Body of pancreas (tissue), 4 donors: ENCODE data around the gene ASPHD2. TPM values are rescaled to one million over a fixed set of nuclear protein-coding genes. Genes with fewer than 3 reads are reported as not detected.

ENCODE experiments used
- ATAC-seq: fragments of 150-250 bp; one replicate; pipeline ENCODE4 v1.9.1; 2016
- DNase-seq, 4 donors: peaks; one replicate each; pipeline ENCODE4 v3.0.0-alpha.2; 2019
- H3K27ac ChIP-seq, 4 donors: fragments of 200-600 bp; sonication (generic); 1 replicate in 3 of 4; 2 replicates in 1 of 4; pipeline versions ENCODE4 v1.5.1 to v1.6.1; 2016 to 2019; ENCODE audit warnings: mild to moderate bottlenecking in 1 of 4, mixed read lengths in 1 of 4, moderate library complexity in 1 of 4
- H3K27me3 ChIP-seq, 2 donors: fragments of 200-600 bp; sonication (generic); one replicate each; pipeline ENCODE4 v1.6.0; 2016; ENCODE audit warnings: mild to moderate bottlenecking in 1 of 2
- H3K36me3 ChIP-seq, 2 donors: fragments of 200-600 bp; sonication (generic); replicated peaks in 1 of 2; 2 replicates each; pipeline ENCODE4 v1.5.1; 2016; ENCODE audit warnings: low read depth in 2 of 2; ENCODE audit not compliant: insufficient read depth in 1 of 2
- H3K4me1 ChIP-seq: fragments of 200-600 bp; sonication (generic); one replicate; pipeline ENCODE4 v1.6.0; 2016
- H3K4me3 ChIP-seq, 2 donors: fragments of 200-600 bp; sonication (generic); 1 replicate in 1 of 2; 2 replicates in 1 of 2; pipeline ENCODE4 v1.5.1; 2016 to 2019
- H3K9me3 ChIP-seq, 3 donors: fragments of 200-600 bp; sonication (generic); 1 replicate in 2 of 3; 2 replicates in 1 of 3; pipeline ENCODE4 v1.5.1; 2016
- POLR2A ChIP-seq, 3 donors: fragments of 450-650 bp; IDR thresholded peaks; one replicate each; pipeline ENCODE4 v1.6.1; 2016; ENCODE audit warnings: antibody characterized with exemption in 3 of 3, mild to moderate bottlenecking in 2 of 3
- WGBS, 2 donors: methylation state at CpG; one replicate each; pipeline ENCODE4 v1.1.5; 2017; 5-methylcytosine and 5-hydroxymethylcytosine counted together
- intact Hi-C: fragments of 100-400 bp; cut with DNase I; formaldehyde crosslinking; loops from one replicate; pipeline ENCODE4 v1.15.1; 2023
- total RNA-seq, 2 donors: library from RNA; depleted of rRNA; stranded (reverse); fragments of >200 nt; gene quantifications; one replicate each; pipeline ENCODE4 v1.1.0, GENCODE V29; 2016
- TF ChIP-seq, protein P1 (sequence below), 7 experiments: fragments of 450-650 bp in 4 of 7; fragments of 200-600 bp in 3 of 7; sonication (generic) in 3 of 7; IDR thresholded peaks; one replicate each; pipeline ENCODE4 v1.5.1; 2016 to 2019; ENCODE audit warnings: antibody characterized with exemption in 7 of 7

ASPHD2 gene
- total RNA-seq, 2 donors from 2014 or later, result 0.33 to 1.6 TPM

DNA sequence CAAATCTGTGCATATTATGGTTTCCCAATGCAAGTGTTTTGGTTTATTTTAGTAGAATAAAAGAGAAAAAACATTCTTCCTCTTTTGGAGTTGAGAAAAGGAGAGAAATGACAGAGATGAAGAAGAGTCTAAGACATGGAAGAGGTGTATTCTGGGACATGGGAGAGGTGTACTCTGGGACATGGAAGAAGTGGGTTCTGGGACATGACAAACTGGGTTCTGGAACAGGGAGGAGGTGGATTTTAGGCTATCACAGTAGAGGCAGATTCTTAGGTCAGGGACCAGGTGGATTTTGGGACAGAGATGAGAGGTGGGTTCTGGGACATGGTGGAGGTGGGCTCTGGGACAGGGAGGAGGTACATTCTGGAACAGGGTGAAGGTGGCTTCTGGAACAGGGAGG lies 2.1 kb upstream of the ASPHD2 start:
- no peak for DNase-seq
- H3K27me3 ChIP-seq, result no peaks in the 10 kb centered on the region
- intact Hi-C loops, result no loop called here
- H3K27ac ChIP-seq, result no peak overlapping the region
- no peak overlapping the region for H3K4me3 ChIP-seq
- no peak for ATAC-seq
- H3K36me3 ChIP-seq, result no peaks in the 10 kb centered on the region
- peaks cover 13% of the 10 kb centered on the region for H3K4me1 ChIP-seq
- TF ChIP-seq, protein P1, sequence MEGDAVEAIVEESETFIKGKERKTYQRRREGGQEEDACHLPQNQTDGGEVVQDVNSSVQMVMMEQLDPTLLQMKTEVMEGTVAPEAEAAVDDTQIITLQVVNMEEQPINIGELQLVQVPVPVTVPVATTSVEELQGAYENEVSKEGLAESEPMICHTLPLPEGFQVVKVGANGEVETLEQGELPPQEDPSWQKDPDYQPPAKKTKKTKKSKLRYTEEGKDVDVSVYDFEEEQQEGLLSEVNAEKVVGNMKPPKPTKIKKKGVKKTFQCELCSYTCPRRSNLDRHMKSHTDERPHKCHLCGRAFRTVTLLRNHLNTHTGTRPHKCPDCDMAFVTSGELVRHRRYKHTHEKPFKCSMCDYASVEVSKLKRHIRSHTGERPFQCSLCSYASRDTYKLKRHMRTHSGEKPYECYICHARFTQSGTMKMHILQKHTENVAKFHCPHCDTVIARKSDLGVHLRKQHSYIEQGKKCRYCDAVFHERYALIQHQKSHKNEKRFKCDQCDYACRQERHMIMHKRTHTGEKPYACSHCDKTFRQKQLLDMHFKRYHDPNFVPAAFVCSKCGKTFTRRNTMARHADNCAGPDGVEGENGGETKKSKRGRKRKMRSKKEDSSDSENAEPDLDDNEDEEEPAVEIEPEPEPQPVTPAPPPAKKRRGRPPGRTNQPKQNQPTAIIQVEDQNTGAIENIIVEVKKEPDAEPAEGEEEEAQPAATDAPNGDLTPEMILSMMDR (IDR thresholded peaks at IDR 0.05), result no peak
- no peak for TF ChIP-seq POLR2A (IDR thresholded peaks at IDR 0.05)
- H3K9me3 ChIP-seq, result peaks cover 0 to 10% (median 0%) of the 10 kb centered on the region in 3 donors

DNA sequence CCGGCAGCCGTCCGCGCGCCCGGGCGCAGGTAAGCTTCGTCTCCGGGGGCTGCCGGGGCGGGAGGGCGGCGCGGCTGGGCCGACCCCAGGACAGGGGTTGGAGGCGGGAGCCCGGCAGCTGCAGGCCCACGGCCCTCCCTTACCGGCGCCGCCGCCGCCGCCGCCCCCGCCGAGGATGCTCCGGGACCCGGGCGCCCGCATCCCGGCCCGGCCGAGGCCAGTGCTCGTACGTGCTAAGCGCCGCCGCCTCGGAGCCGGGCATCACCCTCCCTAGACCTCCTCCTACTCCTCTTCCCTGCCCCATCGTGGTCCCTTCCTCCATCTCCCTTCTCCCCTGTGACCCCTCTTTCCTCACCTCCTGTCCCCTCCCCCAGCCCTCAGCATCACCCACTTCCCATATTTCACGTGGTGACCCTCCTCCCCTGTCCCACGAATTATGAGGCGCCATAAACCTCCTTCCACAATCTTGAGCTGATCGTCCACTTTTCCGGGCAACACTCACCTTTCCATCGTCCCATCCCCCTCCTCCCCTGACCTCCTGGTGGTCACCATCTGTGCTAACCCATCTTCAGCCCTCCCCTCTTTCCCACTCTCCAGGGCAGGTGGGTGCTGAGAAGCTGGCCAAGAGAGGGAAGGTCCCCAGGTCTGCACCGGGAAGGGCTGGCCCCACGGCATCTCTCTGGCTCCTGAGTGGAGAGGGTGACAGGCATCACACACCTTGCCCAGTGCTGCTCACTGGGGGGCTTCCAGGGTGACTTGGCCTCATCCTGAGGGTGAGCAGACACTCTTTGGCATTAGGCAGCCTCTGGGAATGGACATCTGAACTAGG lies 612 bp downstream of the ASPHD2 start:
- ATAC-seq (peak; percentile 5), DNase-seq (no peak)
- Histone ChIP-seq H3K27ac (no peak overlapping the region), H3K4me1 (peaks cover 13% of the 10 kb centered on the region), H3K9me3 (no peaks in the 10 kb centered on the region), H3K36me3 (no peaks in the 10 kb centered on the region), H3K27me3 (no peaks in the 10 kb centered on the region), H3K4me3 (no peak overlapping the region)
- intact Hi-C loops, result no loop called here
- WGBS, 2 donors, result 8 to 30% methylated on average over 9 to 50 of the region's 50 CpGs
- TF ChIP-seq, protein P1 (IDR thresholded peaks at IDR 0.05), result no peak
- TF ChIP-seq POLR2A (IDR thresholded peaks at IDR 0.05), result no peak

DNA sequence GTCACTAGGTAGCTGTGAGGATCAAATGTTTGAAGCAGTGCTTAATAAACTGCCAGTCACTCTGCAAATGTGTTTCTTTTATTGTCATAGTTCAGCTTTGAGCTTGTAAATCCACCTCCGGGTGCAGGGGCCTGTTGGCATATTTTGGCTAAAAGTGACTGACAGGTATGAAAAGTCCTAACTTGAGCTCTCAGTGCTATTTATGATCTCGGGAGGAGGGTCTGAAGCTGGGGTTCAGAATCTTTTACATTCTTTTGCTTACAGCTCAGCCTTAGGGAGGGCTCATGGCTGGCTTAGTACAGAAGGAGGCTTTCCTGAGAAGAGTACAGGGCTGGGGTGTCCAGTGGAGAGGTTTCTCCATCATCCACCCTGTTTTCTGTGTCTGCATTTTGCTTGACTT lies 1.5 kb downstream of the ASPHD2 start:
- intact Hi-C loops, result no loop called here
- Histone ChIP-seq H3K36me3 (no peaks in the 10 kb centered on the region), H3K9me3 (no peaks in the 10 kb centered on the region), H3K4me1 (peaks cover 13% of the 10 kb centered on the region), H3K27ac (no peak overlapping the region), H3K4me3 (no peak overlapping the region), H3K27me3 (no peaks in the 10 kb centered on the region)
- TF ChIP-seq, protein P1 (IDR thresholded peaks at IDR 0.05), result no peak
- TF ChIP-seq POLR2A (IDR thresholded peaks at IDR 0.05), result no peak
- ATAC-seq (no peak), DNase-seq (no peak)
- WGBS, 2 donors, result 71 to 82% methylated on average over 2 of the region's 2 CpGs

DNA sequence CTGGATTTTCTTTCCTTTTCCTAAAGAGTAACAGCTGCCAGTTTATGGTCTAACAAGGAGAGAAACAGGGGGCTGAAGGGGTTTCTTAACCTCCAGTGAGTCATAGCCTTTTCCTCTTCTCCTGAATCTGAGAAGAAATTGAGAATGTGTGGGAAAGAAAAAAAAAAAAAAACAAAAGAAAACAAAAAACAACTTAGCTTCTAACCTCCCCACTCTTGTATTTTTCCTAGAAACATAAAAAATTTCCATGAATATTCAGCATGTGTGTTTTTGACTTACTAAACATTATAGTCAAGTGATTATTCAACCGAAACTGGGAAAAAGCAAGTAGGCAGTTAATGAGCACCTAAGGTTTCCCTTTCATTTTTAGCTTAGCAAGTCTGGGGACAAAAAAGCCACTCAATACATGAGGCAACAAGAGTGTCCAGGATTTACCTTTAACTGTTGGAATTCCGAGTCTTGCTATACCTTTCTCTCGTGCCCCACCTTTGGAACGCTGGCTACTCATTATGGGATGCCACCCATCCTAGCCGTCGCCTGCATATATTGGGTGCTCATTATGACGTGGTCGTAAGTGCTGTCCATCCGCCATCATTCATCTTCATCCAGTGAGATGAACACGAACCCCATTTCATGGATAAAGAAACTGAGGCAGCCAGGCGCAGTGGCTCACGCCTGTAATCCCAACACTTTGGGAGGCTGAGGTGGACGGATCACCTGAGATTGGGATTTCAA lies 2.4 kb downstream of the ASPHD2 start:
- intact Hi-C loops, result no loop called here
- TF ChIP-seq POLR2A (IDR thresholded peaks at IDR 0.05), result no peak
- TF ChIP-seq, protein P1 (IDR thresholded peaks at IDR 0.05), result no peak
- Histone ChIP-seq H3K27ac (no peak overlapping the region), H3K27me3 (no peaks in the 10 kb centered on the region), H3K36me3 (no peaks in the 10 kb centered on the region), H3K4me3 (no peak overlapping the region), H3K4me1 (peaks cover 15% of the 10 kb centered on the region), H3K9me3 (no peaks in the 10 kb centered on the region)
- no peak for DNase-seq
- no peak for ATAC-seq
- 74 to 81% methylated on average over 13 of the region's 13 CpGs for WGBS, 2 donors
